Fibroblast of upper back skin (primary cell): ENCODE data around the gene DNAJB8.
A peak's percentile ranks its signal among the peaks of the same experiment; 100 is the strongest.

Source experiments
- DNase-seq: peaks from one replicate; pipeline ENCODE4 v3.0.0-alpha.2; 2013

DNAJB8 gene

DNA sequence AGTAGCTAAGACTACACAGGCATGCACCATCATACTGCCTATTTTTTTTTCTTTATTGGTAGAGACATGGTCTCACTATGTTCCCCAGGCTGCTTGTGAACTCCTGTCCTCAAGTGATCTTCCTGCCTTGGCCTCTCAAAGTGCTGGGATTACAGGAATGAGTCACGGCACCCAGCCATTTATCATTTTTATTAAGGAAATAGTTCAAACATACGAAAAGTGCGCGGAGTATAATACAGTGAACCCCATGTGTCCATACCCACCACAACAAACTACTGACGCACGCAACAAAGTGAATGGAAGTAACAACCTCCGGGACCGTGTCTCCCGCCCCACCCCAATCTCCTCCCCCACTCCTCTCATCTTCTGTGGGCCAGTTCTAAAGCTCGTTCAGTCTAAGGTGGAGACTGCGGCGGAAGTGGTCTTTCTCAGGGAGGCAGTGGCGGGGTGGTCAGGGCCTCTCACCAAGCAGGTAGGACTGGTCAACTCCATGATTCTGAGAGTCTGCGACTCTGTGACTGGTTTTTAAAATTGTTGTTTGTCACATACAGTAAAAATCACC lies 42.1 kb downstream of the DNAJB8 start:
- DNase-seq, result peak; percentile 91

DNA sequence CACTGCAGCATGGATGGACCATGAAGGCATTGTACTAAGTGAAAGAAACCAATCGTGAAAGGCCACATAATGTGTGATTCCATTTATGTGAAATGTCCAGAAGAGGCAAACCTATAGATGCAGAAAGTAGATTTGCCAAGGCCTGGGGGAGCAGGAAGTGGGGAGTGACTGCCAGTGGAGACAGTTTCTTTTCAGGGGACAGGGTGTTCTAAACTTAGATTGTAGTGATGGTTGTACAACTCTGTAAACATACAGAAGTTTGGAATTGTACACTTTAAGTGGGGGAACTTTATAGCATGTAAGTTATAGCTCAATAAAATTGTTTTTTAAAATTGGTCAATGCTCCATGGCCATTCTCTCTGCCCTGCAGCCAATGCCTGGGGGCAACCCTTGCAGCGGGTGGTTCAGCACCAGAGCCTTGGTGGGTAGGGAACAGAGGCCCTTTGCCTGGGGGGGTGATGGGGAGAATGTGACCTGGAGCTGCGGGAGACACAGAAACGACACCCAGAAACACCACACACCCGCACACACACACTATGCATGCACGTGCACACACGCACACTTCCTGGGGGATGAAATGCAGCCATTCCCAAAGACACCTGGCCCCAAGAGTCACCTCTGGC lies 43.1 kb downstream of the DNAJB8 start:
- no peak for DNase-seq

DNA sequence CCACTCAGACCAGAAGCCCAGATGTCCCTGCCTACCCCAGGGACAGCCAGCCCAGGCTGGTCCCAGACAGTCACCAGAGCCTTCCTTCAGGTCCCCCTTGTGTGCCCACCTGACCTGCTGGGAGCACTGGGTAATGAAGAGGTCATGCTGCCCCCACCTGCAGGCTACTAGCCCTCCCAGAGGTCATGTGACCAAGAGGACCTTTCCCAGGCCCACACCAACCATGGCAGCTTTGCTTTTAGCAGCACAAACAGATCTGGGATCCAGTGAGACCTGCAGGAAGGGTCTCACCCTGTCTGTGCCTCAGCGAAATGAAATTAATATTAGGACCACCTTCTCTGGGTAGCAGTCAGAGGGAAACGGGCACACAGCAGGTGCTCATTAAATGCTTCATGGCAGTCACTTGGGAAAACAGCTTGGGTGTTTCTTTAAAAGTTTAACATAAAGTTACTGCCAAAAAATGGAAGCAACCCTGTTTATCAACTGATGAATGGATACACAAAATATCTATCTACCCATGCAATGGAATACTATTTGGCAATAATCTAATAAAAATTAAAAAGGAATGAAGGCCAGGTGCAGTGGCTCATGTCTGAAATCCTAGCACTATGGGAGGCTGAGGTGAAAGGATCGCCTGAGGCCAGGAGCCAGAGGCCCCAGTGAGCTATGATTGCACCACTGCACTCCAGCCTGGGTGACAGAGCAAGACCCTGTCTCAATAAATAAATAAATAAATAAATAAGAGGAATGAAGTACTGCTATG lies 43.7 kb downstream of the DNAJB8 start:
- DNase-seq, result no peak

DNA sequence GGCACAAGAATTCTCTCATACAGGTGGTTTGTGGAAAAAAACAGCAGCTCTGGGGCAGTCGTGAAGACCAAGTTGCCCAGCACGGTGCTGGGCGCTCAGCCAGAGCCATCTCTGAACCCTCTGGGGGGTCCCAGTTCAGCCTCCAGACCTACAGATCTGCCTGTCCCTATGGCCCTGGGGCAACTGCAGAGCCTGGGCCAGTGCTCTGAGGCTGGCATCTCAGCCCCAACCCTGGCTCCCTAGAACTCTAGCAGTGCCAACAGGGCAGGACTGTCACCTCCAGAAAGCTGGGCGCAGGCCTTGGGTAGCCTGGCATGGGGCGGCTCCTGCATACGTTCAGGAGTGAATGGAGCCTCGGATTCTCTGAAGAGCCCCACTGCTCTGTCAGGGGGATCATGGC lies 44.7 kb downstream of the DNAJB8 start:
- no peak for DNase-seq

DNA sequence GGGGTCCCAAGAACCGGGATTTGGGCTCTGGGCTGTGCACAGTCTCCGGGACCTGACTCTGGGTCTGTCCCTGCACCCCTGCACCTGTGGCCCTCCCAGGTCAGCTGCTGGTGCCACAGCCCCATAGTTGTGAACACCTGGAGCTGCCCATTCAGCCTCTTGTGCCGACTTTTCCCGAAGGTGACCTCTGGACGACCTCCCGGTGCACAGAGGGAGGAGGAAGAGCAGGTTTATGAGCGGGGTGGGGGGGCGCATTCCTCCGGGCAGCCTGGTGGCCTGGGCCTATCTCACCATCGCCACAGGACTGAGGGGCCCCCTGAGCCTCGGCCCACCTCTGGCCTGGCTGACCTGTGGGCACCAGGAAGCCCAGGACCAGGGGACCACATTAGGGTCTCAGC lies 45.3 kb downstream of the DNAJB8 start:
- no peak for DNase-seq

DNA sequence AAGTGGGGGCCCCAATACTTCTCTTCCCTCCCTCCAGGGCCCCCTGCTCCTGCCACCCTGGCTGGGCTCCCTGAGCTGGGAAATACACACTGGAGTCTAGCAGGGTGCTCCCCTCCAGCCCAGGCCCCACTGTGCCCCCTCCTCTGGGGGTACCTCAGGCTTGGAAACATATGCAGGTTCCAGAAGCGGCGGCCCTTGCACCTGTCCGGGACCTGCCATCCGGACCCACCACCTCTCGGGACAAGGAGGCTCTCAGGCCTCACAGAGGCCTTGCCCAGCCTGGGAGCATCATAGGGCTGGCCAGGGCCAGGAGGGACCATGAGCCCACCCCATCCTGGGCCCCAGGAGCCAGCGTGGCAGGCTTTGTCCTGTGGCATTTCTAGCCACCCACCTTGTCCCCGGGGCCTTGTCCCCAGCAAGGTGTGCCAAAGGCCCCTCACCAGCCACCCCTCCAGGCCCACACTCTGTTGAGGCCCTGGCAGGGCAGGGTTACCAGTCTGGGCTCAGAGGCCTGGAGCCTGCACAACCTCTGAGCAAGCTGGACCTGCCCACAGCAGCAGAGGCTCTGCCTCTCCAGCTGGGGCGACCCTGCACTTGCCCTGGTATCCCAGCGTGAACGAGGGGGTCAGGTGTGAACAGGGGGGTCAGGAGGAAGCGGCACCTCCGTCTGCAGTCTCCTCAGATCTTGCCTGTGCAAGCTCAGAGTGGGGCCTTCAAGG lies 45.8 kb downstream of the DNAJB8 start:
- DNase-seq, result no peak

DNA sequence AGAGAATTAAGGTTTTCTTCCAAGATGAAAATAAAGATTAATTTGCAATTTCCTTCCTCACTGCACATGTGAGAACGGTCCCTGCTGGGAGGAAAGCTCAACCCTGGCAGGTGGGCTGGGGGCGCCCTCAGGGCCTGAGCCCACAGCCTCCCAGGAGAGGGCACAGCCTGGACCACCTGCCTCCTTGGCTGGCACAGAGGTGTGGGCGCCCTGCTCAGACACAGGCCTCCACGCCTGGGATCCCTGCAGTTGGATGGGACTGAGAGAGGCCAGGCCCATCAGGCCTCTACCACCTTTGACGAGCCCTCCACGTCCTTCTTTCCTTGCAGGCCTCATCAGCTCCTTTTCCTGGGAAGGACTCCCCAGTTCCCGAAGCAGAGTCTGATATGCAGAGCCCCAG lies 46.4 kb downstream of the DNAJB8 start:
- no peak for DNase-seq

DNA sequence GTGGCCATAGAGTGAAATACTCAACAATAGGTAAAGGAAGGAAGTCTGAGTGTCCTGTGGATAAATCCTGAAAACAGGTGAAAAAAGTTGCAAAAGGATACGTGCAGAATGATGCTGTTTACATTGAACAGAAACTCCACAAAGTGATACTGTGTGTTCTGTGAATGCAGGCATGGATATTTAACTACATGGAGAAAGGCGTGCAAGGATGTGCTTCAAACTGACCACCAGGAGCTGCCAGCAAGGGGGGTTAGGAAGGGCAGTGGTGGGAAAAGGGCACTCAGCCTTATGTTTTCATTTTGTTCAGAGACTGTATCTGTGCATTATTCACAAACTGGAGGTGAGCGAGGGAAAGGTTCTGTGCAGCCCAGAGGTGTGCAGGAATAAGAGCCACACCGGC lies 47.4 kb downstream of the DNAJB8 start:
- no peak for DNase-seq

DNA sequence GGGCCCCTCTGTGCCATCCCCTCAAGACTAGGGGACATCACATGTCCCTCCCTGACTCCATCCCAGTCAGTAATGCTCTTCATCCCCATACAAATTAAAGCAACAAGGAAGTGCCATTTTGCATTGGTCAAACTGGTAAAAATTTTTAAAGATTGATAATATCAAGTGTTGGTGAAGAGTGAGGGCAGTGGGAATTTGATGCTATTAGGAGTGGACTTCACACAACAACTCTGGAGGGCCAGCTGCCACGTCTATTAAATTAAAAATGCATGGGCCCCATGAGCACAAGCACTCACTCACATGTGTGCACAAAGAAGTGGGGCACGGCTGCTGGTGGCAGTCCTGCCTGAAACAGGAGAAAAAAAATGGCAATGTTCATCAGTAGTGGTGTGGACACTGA lies 47.8 kb downstream of the DNAJB8 start:
- DNase-seq, result no peak

DNA sequence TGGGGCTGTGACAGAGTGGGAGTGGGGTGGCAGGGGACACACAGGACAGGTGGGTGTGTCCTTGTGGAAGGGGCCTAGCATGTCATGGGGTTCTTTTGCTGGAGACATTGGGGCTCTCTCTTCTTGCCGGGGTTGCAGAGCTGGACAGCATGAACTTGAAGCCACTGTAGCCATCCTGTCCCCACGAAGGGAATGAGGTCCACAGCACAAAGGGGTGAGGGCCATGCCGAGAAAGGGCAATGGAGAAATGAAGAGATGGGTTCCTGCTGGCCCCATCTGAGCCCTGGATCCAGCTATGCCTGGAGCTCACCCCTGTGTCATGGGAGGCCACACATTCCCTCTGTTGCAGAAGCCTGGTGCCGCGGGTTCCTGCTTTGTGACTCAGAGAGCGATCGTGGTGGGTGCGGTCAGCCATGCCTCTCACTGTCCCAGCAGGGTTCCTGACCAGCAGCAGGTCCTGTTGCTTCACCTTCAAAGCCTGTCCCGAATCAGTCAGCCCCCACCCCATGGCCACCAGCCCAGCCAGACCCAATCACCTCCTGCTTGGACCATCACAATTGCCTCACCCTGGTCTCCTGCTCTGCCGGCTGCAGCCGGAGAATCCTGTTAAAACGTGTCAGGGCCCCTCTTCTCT lies 50.0 kb downstream of the DNAJB8 start:
- DNase-seq, result peak; percentile 89

DNA sequence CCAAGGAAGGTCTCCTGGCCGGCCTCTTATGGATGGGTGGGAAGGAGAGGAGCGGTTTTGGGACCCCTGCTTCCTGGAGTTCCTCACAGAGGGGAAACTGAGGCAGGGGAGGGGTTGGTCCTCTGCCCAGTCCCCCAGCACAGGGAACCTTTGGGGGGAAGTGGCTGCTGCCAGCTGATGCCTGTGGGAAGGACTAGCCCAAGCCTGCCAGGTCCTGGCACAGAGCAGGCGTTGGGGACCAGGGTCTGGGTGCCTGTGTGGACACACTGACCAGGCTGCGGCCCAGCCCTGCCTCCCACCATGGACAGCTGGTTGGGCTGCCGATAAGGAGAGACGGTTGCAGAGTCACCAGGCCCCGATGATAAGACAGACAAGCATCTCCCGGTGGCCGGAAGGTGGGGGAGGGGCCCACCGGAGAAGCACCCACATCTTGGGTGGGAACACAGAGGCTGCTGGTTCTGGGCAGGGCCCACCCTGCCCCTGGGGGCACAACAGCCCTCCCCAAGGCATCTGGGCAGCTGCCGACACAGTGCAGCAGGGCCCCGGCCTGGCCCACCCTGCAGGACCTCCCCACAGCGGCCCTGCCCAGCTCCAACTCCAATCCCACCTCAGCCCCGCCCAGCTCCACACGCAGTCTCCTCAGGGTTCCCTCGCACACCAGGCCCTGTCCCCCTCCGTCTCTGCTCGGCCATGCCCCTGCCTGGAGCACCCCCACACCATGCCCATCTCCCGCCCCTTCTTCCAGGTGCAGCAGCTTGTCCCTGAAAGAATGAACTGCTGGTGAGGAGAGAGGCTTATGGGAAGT lies 50.7 kb downstream of the DNAJB8 start:
- DNase-seq, result no peak

DNA sequence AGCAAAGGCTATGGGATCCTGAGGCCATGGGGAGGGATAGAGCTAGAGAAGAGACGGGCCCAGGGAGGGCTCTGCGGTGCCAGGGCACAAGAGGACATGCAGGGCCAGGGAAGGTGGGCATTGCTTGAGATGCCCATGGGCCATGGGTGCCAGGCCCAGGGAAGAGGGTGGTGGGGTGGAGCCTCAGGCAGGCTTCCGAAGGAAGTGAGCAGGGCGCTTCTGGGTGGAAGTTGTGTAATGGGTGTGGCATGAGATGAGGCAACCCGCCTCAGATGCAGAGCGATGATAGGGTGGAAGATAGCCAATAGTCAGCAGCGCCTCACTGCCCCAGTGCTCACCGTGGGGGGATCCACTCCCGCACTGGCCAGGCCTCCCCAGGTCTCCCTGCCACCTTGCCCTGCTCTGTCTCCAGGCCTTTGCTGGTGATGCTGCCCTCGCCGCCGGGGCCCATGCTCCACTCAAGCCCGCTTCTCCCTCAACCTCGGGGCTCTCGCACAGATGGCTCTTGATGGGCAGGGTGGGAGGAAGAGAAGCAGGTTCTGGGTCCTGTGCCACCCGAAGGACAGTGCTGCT lies 51.4 kb downstream of the DNAJB8 start:
- DNase-seq, result no peak

DNA sequence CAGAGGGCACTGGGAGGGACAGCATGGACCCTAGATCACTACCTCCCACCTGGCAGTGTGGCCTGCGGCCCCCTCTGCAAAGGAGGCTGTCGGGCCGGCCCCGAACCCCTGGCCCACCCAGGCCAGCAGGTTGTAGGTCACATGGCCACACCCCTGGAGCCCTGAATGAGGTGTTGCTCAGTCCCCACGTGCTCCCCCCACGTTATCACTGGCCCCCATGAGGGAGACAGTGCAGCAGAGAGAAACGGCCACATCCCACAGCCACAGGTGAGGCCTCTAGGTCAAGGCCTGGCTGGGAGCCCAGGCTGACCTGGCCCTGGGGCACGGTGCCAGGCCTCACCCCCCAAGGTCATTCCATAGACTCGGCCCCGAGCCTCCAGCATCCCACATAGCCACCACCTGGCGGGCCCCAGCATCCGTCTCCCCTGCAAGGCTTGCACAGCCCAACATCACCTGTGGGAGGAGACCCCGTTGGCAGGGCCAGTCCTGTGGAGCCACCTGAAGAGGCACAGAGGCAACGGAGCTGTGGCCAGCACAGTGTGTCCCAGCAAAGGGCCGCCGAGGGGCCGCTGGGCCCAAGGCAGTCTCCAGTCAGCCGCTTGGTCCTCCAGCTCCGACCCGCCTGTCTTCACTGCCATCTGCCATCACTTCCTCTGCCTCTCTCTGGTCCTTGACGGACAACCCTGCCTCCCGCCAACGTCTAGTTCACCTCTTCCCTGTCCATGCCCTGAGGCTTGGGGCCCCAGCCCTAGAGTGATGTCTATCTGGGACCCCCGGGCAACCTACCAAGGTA lies 53.1 kb downstream of the DNAJB8 start:
- no peak for DNase-seq

DNA sequence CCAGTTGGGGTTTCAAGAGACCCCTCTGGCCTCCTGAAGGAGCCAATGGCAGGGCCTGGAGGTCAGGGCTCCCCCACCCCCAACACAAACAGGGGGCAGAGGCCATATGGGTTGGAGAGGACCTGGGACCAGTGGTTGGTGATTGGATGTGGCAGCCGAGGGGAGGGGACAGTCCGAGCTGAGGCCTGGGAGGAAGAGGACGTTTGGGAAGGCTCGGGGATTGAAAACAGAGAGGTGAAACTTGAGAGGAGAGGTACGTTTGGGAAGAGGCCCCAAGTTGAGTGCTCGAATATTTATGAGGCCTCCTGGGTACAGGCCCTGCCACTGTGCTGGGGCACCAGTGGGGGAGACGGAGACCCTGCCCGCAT lies 53.7 kb downstream of the DNAJB8 start:
- DNase-seq, result no peak
